Nephron progenitor cell (in vitro differentiated cells): ENCODE measurements around the gene GAB3.

ENCODE experiments used
- DNase-seq: peaks from one replicate; pipeline ENCODE4 v3.0.0; 2021
- H3K27ac Mint-ChIP-seq: 2 replicates; pipeline ENCODE4 v1.8.0; 2021; ENCODE audit warnings: mild to moderate bottlenecking, moderate library complexity, mixed read lengths
- H3K27me3 Mint-ChIP-seq: 2 replicates; pipeline ENCODE4 v1.8.0; 2021; ENCODE audit warnings: mild to moderate bottlenecking, low read depth, mixed read lengths; ENCODE audit not compliant: poor library complexity
- H3K36me3 Mint-ChIP-seq: 2 replicates; pipeline ENCODE4 v1.8.0; 2021; ENCODE audit warnings: low read depth, mixed read lengths
- H3K4me1 Mint-ChIP-seq: 2 replicates; pipeline ENCODE4 v1.8.0; 2021; ENCODE audit warnings: mixed read lengths
- H3K4me3 Mint-ChIP-seq: 2 replicates; pipeline ENCODE4 v1.8.0; 2021; ENCODE audit warnings: mild to moderate bottlenecking, moderate library complexity, mixed read lengths
- H3K9me3 Mint-ChIP-seq: 2 replicates; pipeline ENCODE4 v1.8.0; 2021; ENCODE audit warnings: mild to moderate bottlenecking, moderate library complexity, mixed read lengths
- CTCF ChIP-seq: fragments of 200-600 bp; sonication (generic); IDR thresholded peaks from 2 replicates; pipeline ENCODE4 v1.5.0; 2021; ENCODE audit warnings: antibody characterized with exemption

The GAB3 gene

GRCh38 chrX:154776753-154777152 is 25.9 kb upstream of the GAB3 start:
- Mint-ChIP-seq H3K4me1 (no peaks in the 10 kb centered on the region), H3K36me3 (peaks cover 61% of the 10 kb centered on the region), H3K27ac (no peak overlapping the region), H3K9me3 (peaks cover 46% of the 10 kb centered on the region), H3K4me3 (no peak overlapping the region), H3K27me3 (peaks cover 5% of the 10 kb centered on the region)
- TF ChIP-seq CTCF, result no peak
- no peak for DNase-seq

GRCh38 chrX:154775419-154776349 is 24.8 kb upstream of the GAB3 start:
- Mint-ChIP-seq H3K4me3 (no peak overlapping the region), H3K27me3 (peaks cover 5% of the 10 kb centered on the region), H3K36me3 (peaks cover 67% of the 10 kb centered on the region), H3K27ac (no peak overlapping the region), H3K9me3 (peaks cover 52% of the 10 kb centered on the region), H3K4me1 (no peaks in the 10 kb centered on the region)
- no peak for TF ChIP-seq CTCF
- DNase-seq, result no peak

- Mint-ChIP-seq H3K27ac (no peak overlapping the region), H3K4me1 (no peaks in the 10 kb centered on the region), H3K9me3 (peaks cover 57% of the 10 kb centered on the region), H3K36me3 (peaks cover 77% of the 10 kb centered on the region), H3K27me3 (peaks cover 5% of the 10 kb centered on the region), H3K4me3 (no peak overlapping the region)
- DNase-seq, result no peak
- TF ChIP-seq CTCF, result no peak
Measured at GRCh38 chrX:154774622-154775021, 23.7 kb upstream of the GAB3 start.

- TF ChIP-seq CTCF, result no peak
- DNase-seq, result peak; percentile 94
- peaks cover 45% of the 10 kb centered on the region for H3K9me3 Mint-ChIP-seq
- H3K27ac Mint-ChIP-seq, result peak within 1 kb of the TSS; percentile 99
- peaks cover 20% of the 10 kb centered on the region for H3K4me1 Mint-ChIP-seq
- H3K36me3 Mint-ChIP-seq, result peaks cover 31% of the 10 kb centered on the region
- peaks cover 5% of the 10 kb centered on the region for H3K27me3 Mint-ChIP-seq
- H3K4me3 Mint-ChIP-seq, result peak within 1 kb of the TSS; percentile 87
Measured at GRCh38 chrX:154762537-154763296, 11.8 kb upstream of the GAB3 start, which contains the start of gene DKC1. Gene DKC1, plus strand, starts transcription at chrX:154762864. Its CDS starts 102 bp downstream, at chrX:154762966.

GRCh38 chrX:154761977-154762536 is 11.2 kb upstream of the GAB3 start:
- Mint-ChIP-seq H3K27ac (peak overlapping the region; percentile 99), H3K36me3 (peaks cover 24% of the 10 kb centered on the region), H3K4me1 (peaks cover 20% of the 10 kb centered on the region), H3K4me3 (peak overlapping the region; percentile 87), H3K27me3 (peaks cover 4% of the 10 kb centered on the region), H3K9me3 (peaks cover 41% of the 10 kb centered on the region)
- DNase-seq, result no peak
- no peak for TF ChIP-seq CTCF
